Measurements from ENCODE around the gene AMER2.

The AMER2 gene

GRCh38 chr13:25153736-25154135 lies 18.4 kb downstream of the AMER2 start:
- no peak for DNase-seq (ENCODE audit: low read depth in 4 of 4, low spot score in 1 of 4)

- DNase-seq (ENCODE audit: low read depth in 4 of 4, low spot score in 1 of 4), result no peak
Observed at GRCh38 chr13:25151626-25152195, 20.4 kb downstream of the AMER2 start.

- DNase-seq (ENCODE audit: low read depth in 4 of 4, low spot score in 1 of 4), result no peak
Observed at GRCh38 chr13:25149711-25150110, 22.4 kb downstream of the AMER2 start.

GRCh38 chr13:25148402-25148771 lies 23.7 kb downstream of the AMER2 start:
- no peak for DNase-seq (ENCODE audit: low read depth in 4 of 4, low spot score in 1 of 4)

- no peak for DNase-seq (ENCODE audit: low read depth in 4 of 4, low spot score in 1 of 4)
Observed at GRCh38 chr13:25147638-25148401, 24.3 kb downstream of the AMER2 start.

- DNase-seq (ENCODE audit: low read depth in 4 of 4, low spot score in 1 of 4), result no peak
Observed at GRCh38 chr13:25143706-25144105, 28.4 kb downstream of the AMER2 start.

- DNase-seq (ENCODE audit: low read depth in 4 of 4, low spot score in 1 of 4), result no peak
Observed at GRCh38 chr13:25141042-25141441, 31.0 kb downstream of the AMER2 start.

GRCh38 chr13:25137788-25138115 lies 34.3 kb downstream of the AMER2 start:
- no peak for DNase-seq (ENCODE audit: low read depth in 4 of 4, low spot score in 1 of 4)

GRCh38 chr13:25136880-25137787 lies 35.0 kb downstream of the AMER2 start:
- DNase-seq (ENCODE audit: low read depth in 4 of 4, low spot score in 1 of 4), result no peak

GRCh38 chr13:25135896-25136295 lies 36.2 kb downstream of the AMER2 start:
- DNase-seq (ENCODE audit: low read depth in 4 of 4, low spot score in 1 of 4), result no peak

- DNase-seq (ENCODE audit: low read depth in 4 of 4, low spot score in 1 of 4), result no peak
Observed at GRCh38 chr13:25132751-25133390, 39.2 kb downstream of the AMER2 start.

- no peak for DNase-seq (ENCODE audit: low read depth in 4 of 4, low spot score in 1 of 4)
Observed at GRCh38 chr13:25131881-25132420, 40.1 kb downstream of the AMER2 start.

GRCh38 chr13:25130944-25131343 lies 41.1 kb downstream of the AMER2 start:
- DNase-seq (ENCODE audit: low read depth in 4 of 4, low spot score in 1 of 4), result no peak

GRCh38 chr13:25118378-25118905 lies 53.6 kb downstream of the AMER2 start:
- no peak for DNase-seq (ENCODE audit: low read depth in 4 of 4, low spot score in 1 of 4)

- DNase-seq (ENCODE audit: low read depth in 4 of 4, low spot score in 1 of 4), result no peak
Observed at GRCh38 chr13:25117312-25117711, 54.8 kb downstream of the AMER2 start.

- no peak for DNase-seq (ENCODE audit: low read depth in 4 of 4, low spot score in 1 of 4)
Observed at GRCh38 chr13:25116044-25116443, 56.0 kb downstream of the AMER2 start.

- peak; percentile 12 to 57 (median 29) for DNase-seq (ENCODE audit: low read depth in 4 of 4, low spot score in 1 of 4)
Observed at GRCh38 chr13:25114220-25114619, 57.9 kb downstream of the AMER2 start.

GRCh38 chr13:25112695-25113255 lies 59.3 kb downstream of the AMER2 start:
- no peak for DNase-seq (ENCODE audit: low read depth in 4 of 4, low spot score in 1 of 4)

All from stimulated activated CD4-positive, alpha-beta T cell treated with anti-CD3 and anti-CD28 coated beads, Interleukin-1b, Interleukin-23, amount 100 ng/mL, for 24 hours (primary cell).